NCI-H128 (cell line): Measurements from ENCODE around the gene S1PR2.
"Not testable (repeated sequence)": the region's sequence is repeated elsewhere in the genome, so short reads cannot be mapped to it uniquely, and the experiment has no call there.

Experiments
- DNase-seq: peaks from one replicate; lab custom pipeline; 2025; ENCODE audit not compliant: unreplicated experiment; lab: John Stamatoyannopoulos, UW

Gene S1PR2

DNA sequence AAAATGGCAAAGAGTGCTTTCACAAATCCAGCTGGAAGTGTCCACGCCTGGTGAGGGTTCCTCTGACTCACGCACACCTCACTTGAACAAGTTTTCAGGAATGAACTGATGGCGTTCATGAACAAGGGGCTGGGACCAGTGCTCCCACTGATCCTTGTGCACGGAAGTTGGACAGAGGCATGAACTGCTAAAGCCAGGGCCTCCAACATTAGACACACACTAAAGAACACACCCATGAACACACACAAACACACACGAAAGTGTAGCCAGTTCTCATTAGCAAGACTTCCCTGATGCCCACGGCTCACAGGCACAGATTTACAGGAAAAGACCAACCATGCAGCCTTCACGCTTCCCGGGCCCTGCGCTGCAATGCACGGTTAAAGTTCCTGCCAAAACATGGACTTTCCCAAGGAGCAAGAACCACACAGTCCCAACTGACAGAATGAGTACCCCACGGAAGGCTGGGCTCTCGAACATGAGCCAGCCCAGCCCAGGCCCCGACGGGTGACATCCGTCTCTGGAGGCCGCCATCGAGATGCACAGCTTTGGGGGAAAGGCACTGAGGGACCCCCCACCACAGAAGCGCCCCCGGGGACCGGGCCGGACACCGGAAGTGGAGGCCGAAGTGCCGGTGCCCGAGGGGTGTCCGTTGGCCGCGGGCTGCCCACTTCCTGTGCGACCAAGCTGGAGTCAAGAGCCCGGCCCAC is 37.2 kb downstream of the S1PR2 start:
- DNase-seq = no peak

DNA sequence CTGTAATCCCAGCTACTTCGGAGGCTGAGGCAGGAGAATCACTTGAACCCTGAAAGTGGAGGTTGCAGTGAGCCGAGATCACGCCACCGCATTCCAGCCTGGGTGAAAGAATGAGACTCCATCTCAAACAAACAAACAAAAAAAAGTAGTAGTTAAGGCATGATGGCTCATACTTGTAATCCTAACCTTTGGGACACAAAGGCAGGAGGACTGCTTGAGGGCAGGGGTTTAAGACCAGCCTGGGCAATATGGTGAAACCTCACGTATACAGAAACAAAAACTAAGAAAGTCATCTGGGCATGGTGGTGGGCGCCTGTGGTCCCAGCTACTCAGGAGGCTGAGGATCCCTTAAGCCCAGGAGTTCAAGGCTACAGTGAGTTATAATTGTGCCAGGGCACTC is 38.2 kb downstream of the S1PR2 start:
- DNase-seq = no peak

GRCh38 chr19:10191347-10191746 is 39.8 kb downstream of the S1PR2 start:
- no peak for DNase-seq

DNA sequence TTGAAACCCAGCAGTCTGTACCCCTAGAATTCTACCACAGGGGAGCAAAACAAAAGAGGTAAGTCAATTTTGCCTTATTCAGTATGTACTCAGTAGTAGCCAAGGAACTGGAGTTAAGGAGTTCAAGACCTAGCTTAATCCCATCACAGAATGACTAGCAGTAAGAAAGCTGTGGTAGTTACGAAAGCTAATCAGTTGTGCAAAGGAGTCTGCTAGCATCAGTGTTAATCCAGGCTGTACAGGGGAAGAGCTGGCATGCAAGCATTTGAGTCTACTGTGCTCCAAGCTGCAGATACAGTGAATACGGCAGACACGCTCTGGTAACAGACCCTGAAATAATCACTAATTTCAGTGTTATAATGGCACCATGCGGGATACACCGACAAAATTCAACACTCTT is 41.1 kb downstream of the S1PR2 start:
- no peak for DNase-seq

- no peak for DNase-seq
Observed at GRCh38 chr19:10189616-10190015, 41.5 kb downstream of the S1PR2 start.

- no peak for DNase-seq
Observed at GRCh38 chr19:10187315-10187714, 43.8 kb downstream of the S1PR2 start.

- DNase-seq = no peak
Observed at GRCh38 chr19:10184636-10185035, 46.5 kb downstream of the S1PR2 start.

- DNase-seq = no peak
Observed at GRCh38 chr19:10183926-10184325, 47.2 kb downstream of the S1PR2 start.

GRCh38 chr19:10182847-10183246 is 48.3 kb downstream of the S1PR2 start:
- DNase-seq = no peak

- no peak for DNase-seq
Observed at GRCh38 chr19:10182076-10182475, 49.1 kb downstream of the S1PR2 start.

DNA sequence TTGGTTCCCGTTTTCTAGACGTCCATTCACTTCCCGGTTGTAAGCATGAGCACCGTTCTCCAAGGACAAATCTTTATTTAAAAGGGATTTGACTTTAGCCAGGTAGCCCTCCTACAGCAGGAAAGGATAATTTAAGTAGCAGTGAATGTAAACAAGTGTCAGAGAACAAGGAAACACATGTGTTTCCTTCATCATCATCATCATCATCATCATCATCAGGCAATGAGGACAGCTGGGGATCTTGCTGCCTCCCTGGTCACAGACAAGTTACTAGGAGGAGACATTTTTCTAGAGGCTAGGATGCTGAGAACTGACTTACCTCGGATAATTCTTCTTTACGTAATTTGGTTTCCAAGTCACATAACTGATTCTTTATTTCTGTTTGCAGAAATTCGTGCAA is 50.7 kb downstream of the S1PR2 start:
- DNase-seq = no peak

DNA sequence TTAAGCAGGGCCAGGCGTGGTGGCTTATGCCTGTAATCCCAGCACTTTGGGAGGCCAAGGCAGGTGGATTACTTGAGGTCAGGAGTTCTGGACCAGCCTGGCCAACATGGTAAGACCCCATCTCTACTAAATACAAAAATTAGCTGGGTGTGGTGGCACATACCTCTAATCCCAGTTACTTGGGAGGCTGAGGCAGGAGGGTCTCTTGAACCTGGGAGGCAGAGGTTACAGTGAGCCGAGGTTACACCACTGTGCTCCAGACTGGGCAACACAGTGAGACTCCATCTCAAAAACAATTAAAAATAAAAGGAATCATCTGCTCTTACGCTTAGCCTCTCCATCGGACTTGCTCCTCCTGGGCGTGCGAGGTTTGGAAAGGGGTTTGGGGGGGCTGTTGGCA is 51.1 kb downstream of the S1PR2 start:
- DNase-seq = not testable (repeated sequence)

GRCh38 chr19:10173527-10173926 is 57.6 kb downstream of the S1PR2 start:
- DNase-seq = no peak
